Measurements from ENCODE around the gene MTERF1. TPM values are rescaled to one million over a fixed set of nuclear protein-coding genes. Genes with fewer than 3 reads are reported as not detected.

Gene MTERF1
- total RNA-seq, 1 experiment from 2014 or later = 13.1 TPM

GRCh38 chr7:91892821-91893340 is 12.4 kb upstream of the MTERF1 start:
- BruUV-seq (replicated peaks) = no TSS peak
- Histone ChIP-seq H3K27me3 (ENCODE audit: insufficient read depth, low read length) (no peaks in the 10 kb centered on the region), H3K4me2 (ENCODE audit: low read length) (peak overlapping the region; percentile 58), H3K9me2 (ENCODE audit: insufficient read depth) (no peaks in the 10 kb centered on the region), H3K79me2 (ENCODE audit: insufficient read depth, low read length) (no peaks in the 10 kb centered on the region), H3K4me1 (ENCODE audit: control insufficient read depth in 1 of 2, insufficient read depth in 2 of 2, low read length in 2 of 2) (peaks cover 12 to 22% of the 10 kb centered on the region in 2 experiments), H3K9ac (ENCODE audit: low read length) (no peak overlapping the region), H3K4me3 (replicated peaks in 1 of 2; ENCODE audit: low read depth in 1 of 2, low read length in 2 of 2) (peak overlapping the region in 1 of 2 experiments; percentile 10; a peak in 1 of 4 replicates), H3K36me3 (ENCODE audit: control insufficient read depth in 1 of 2, insufficient read depth in 2 of 2, low read length in 2 of 2) (no peaks in the 10 kb centered on the region), H4K20me1 (ENCODE audit: insufficient read depth) (no peaks in the 10 kb centered on the region), H3K27ac (ENCODE audit: low read depth, low read length) (peak overlapping the region; percentile 38; the same call in 1 of the 2 replicates), H2AFZ (ENCODE audit: low read depth, low read length, poor library complexity, severe bottlenecking) (peak overlapping the region; percentile 95), H3K9me3 (ENCODE audit: control insufficient read depth in 1 of 2, insufficient read depth in 1 of 2, low read depth in 1 of 2, low read length in 2 of 2) (no peaks in the 10 kb centered on the region; a peak in 1 of 4 replicates)
- DNase-seq (ENCODE audit: low read depth, low spot score) (peak; percentile 21), ATAC-seq (peak; percentile 87)
- peak; percentile 61 for TF ChIP-seq JUND (IDR thresholded peaks at IDR 0.05)
- no peak for TF ChIP-seq REST (IDR thresholded peaks at IDR 0.05; ENCODE audit: low read depth)
- no peak for TF ChIP-seq EZH2 (IDR thresholded peaks at IDR 0.05)
- TF ChIP-seq EZH2phosphoT487 (IDR thresholded peaks at IDR 0.05; ENCODE audit: borderline replicate concordance) = no peak
- no peak for TF ChIP-seq MAX (IDR thresholded peaks at IDR 0.05)
- TF ChIP-seq SP1 (IDR thresholded peaks at IDR 0.05; ENCODE audit: low read depth) = peak; percentile 39; the same call in 1 of the 2 replicates
- TF ChIP-seq SRF (IDR thresholded peaks at IDR 0.05; ENCODE audit: low read depth) = no peak
- 0 out of 2 replicates have a peak, but pooled peaks have one; percentile 9 for TF ChIP-seq CBX3 (IDR thresholded peaks at IDR 0.05; ENCODE audit: low read depth)
- TF ChIP-seq POLR2A (IDR thresholded peaks at IDR 0.05; ENCODE audit: borderline replicate concordance, extremely low read depth, insufficient read depth, insufficient read length) = no peak
- no peak for TF ChIP-seq ELF1 (IDR thresholded peaks at IDR 0.05; ENCODE audit: borderline replicate concordance, low read depth)
- TF ChIP-seq TCF7L2 (IDR thresholded peaks at IDR 0.05; ENCODE audit: borderline replicate concordance, extremely low read depth, insufficient read depth, insufficient read length) = no peak
- no peak for TF ChIP-seq SIN3A (IDR thresholded peaks at IDR 0.05; ENCODE audit: low read depth)
- TF ChIP-seq FOSL1 (IDR thresholded peaks at IDR 0.05; ENCODE audit: low read depth) = peak; percentile 56
- TF ChIP-seq POLR2AphosphoS5 (IDR thresholded peaks at IDR 0.05; ENCODE audit: low read depth, low read length) = no peak
- no peak for TF ChIP-seq RAD21 (IDR thresholded peaks at IDR 0.05; ENCODE audit: low read depth)
- intact Hi-C loops (cut with micrococcal nuclease) = no loop called here
- ChIA-PET CTCF (interaction anchor here (4.6 kb wide), 1 partner anchor 12 kb away, joined by 13 read pairs; the partner anchor contains the start of gene MTERF1), POLR2A (no interaction called here), RAD21 (ENCODE audit: low non-redundant PET in 1 of 2, low total read pairs in 2 of 2, uncharacterized antibody in 2 of 2, unreplicated experiment in 2 of 2) (no interaction called here)
